RKO (cell line): ENCODE data around the gene STK11IP.
"Not testable (repeated sequence)": the region's sequence is repeated elsewhere in the genome, so short reads cannot be mapped to it uniquely, and the experiment has no call there.

Experiments
- DNase-seq: peaks from one replicate; pipeline ENCODE4 v3.0.0-alpha.2; 2016; ENCODE audit warnings: low spot score

STK11IP gene

DNA sequence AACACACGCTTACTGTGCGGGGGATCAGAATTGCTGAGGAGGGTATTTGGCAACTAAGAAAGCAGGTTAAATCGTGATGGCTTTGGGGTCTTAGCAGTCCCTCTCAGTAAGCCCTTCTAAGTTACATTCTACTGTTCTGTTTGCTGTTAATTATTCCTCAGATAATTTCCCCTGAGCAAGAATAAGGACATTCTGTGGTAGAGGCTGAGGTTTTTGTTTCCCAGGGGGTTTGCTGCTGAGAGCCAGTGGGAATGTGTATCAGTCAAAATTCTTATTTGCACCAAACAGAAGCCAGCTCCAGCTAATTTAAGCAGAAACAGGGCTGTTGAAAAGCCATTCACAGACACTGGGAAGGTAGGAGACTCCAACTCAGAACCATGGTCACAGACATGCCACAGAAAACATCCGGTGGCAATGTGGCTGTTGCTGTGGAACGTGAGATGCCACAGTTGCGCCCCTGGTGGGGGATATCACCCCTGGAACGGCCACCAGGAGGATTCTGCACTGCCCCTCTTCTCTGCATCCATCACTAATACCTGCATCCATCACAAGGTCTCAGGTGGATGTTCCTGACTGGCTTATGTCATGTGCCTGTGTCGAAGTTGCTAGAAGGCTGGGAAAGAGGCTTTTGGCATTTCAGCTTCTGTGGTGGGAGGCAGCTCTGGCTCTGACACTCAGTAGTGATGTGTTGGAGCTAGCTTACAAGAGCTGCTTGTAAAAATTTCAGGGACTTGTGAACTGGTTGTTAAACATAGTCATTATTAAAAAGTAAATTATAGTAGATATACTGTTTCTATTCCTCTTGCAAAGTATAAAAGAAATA is 53.0 kb downstream of the STK11IP start:
- no peak for DNase-seq

DNA sequence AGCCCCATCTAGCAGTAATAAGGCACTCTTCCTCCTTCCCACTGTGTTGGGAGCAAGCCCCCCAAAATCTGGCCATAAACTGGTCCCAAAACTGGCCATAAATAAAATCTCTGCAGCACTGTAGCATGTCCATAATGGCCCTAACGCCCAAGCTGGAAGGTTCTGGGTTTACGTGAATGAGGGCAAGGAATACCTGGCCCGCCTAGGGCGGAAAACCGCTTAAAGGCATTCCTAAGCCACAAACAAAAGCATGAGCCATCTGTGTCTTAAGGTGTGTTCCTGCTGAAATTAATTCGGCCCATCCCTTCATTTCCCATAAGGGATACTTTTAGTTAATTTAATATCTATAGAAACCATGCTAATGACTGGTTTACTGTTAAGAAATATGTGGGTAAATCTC is 54.0 kb downstream of the STK11IP start:
- DNase-seq: not testable (repeated sequence)

DNA sequence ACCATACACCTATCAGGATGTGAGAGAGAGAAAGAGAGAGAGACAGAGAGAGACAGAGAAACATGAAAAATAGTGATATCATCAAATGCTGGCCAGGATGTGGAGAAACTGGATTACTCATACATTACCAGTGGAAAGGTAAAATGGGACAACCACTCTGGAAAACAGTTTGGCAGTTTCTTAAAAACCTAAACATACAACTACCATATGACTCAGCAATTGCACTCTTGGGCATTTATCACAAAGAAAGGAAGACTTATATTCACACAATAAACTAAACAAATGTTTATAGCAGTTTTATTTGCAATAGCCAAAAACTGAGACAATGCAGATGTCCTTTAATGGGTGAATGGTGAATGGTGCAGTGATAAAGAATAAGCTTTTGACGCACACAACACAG is 58.9 kb downstream of the STK11IP start:
- no peak for DNase-seq

DNA sequence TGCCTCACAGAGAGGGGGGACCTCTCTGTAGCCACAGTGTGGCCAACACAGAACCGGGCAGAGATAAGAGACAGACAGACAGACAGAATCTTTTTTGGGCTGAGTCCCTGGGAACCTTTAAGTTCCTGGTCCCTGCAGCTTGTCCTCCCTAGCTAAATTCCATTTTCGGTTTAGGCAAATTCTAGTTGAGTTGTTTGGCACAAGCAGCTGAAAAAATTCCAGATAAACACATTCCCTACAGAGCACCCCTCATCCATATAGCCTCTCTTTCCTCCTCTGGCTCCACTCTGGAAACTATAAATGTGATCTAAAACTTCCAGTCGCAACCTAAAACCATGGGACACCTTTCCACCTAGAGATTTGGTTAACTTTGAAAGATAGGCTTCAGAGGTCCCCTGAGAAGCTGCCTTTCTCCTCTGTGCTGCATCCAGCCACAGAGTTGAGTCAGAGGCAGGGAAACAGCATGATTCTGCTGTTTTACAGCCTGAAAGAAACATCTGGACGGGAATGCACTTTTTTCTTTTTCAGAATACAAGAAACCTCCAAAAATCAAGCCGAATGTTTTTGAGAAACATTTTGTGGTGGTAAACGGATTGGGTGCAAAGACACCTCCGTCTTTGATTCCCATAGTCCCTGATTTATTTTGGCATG is 60.7 kb downstream of the STK11IP start:
- DNase-seq: no peak

DNA sequence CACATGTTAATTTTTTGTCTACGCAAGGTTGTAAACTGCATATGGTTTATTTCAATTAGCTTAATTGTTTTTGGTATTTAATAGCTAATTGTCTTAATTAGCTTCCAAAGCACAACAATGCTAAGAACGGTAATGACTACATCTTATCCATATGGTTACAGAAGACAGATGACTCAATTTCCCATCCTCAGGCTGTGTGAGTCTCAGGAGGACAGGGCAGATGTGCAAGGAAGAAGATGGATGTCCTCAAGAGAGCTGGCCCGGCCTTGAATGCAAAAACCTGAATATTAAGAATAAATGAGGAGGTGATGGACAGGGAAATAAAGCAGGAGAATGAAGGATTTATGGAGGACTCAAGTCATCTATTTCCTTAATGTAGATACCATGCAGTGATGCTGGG is 61.2 kb downstream of the STK11IP start:
- DNase-seq: no peak

DNA sequence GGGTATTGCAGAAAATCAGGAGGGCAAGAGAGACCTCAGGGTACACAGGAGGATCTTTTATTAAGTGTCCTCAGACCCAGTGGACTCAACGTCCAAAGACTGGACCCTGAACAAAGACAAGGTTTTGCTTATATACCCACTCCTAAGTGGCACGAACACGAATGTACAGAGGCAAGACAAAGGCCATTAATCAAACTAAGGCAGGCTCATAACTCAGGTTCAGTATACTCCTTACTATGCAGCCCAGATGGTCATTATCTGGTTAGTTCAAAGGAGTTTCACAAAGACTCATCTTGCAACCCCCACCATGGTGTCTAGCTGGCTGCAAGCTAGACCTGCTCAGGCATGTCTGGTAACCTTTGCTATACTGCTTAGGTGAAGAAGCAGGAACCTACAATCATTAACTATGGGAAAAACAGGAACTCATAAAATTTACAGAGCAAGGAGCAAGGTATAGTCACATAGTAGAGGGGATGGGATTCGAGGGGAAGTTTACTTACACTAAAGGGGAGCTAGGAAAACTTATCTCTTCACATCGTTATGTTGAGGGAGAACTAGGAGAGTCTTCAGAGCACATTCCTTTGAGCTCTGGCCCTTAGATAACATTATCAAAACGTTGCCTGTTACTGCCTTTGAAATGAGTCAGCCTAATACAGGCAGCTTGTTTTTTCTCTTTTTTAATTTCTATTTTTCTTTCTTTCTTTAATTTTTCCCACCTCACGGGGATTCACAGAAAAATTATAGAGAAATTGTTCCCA is 63.7 kb downstream of the STK11IP start:
- no peak for DNase-seq

DNA sequence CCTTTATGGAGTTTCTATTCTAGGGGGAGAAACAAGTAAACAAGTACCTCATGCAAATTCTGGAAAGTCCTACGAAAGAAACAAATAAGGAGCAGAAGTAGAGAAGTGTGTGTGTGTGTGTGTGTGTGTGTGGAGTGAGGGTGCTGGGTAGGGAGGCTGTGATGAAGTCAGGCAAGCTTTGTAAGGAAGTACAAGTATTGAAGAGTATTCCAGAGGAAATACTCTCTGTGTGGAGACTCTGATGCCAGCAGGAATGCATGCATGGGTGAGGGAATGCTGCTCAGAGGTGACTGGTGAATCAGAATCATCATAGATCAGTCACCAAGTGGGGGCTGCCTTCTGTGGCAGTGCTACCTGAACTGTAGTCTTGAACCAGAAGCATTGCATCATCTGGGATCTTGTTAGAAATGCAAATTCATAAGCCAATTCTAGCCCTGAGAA is 64.3 kb downstream of the STK11IP start:
- no peak for DNase-seq

DNA sequence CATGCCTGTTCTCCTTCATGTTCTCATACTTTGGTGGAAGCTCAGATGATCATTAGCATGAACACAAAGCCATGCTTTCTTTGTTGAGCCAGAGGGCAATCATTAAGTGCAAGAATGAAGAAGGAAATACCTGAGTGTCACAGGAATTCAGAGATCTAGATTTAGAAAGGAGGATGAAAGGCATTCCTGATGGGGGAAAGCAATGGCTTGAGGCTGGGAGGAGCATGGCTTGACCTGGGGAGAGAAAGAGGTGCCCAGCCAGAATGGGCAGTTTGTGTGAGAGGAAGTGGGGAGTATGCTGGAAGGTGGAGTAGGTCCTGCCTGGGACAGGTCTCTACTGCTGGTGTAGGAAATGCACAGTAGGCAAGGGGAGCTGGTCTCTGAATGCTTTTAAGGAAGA is 64.9 kb downstream of the STK11IP start:
- DNase-seq: no peak

DNA sequence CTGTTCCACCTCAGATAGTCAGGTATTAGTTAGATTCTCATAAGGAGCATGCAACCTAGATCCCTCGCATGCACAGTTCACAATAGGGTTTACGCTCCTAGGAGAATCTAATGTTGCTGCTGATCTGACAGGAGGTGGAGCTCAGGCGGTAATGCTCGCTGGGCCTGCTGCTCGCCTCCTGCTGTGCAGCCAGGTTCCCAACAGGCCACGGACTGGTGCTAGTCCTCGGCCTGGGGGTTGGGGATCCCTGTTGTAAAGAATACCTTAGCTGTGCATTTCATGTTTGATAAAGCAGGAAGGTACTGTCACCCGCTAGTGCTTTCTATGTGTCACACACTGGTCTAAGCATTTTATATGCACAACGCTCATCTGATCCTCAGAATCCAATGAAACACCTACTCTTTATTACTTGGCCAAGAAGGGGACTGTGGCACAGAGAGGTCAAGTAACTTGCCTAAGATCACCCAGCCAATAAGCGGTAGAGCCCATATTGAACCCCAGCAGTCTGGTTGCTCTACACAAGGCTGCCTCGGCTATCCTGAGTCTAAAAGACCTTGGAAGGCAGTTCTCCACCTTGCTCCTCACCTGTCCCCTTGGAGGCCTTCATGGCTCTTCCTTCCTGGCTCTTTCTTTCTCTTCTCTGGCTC is 65.6 kb downstream of the STK11IP start:
- DNase-seq: no peak

DNA sequence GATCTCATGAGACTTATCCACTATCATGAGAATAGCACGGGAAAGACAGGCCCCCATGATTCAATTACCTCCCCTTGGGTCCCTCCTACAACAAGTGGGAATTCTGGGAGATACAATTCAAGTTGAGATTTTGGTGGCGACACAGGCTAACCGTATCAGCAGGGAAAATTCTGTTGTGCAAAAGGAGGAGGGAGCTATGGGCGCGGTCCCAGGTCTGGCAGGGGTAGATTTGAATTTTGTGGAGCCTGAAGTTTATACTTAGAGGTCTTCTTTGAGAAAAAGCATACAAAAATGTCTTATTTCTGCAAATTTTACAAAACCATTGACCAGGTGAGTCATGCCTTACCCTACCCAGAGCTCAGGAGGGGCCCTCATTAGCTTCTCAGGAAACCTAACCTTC is 66.4 kb downstream of the STK11IP start:
- DNase-seq: no peak

DNA sequence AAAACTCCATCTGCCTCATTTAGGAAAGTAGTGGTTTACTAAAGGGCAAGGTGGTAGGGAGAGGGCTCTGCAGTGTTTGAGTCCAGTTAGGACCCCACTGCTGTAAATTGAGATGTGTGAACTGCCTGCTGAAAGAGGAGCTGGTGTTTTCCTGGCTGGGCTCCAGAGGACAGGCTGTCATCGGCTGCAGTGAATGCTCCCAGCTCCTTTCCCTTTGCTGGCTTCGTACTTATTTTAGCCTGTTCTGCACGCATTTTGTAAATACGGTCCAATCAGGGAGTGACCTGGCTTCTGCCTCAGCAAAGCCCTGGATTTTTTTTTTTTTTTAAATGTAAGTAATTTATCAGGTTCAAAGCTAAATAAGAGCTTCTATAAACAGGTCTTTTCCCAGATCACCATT is 67.3 kb downstream of the STK11IP start:
- DNase-seq: no peak

DNA sequence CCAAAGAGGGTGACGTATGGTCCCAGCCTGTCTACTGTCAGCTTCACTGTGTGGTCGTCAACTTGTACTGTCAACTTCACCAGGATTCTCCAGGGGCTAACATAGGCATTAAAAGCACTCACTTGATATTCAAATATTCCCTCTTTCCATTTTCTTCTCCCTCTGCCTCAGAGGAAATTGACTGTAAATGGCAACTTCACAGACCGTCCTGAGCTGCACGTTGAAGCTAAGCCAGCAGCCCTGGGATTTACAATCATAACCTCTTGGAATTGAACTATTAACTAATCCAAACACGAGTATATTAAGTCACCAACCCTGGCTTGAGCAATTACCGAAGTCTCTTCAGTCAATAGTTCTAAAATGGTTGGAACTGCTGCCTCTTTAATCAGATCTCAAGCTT is 68.3 kb downstream of the STK11IP start:
- no peak for DNase-seq
